Measurements from ENCODE around the gene ELL2. TPM values are rescaled to one million over a fixed set of nuclear protein-coding genes. Genes with fewer than 3 reads are reported as not detected.

Gene ELL2
- polyA plus RNA-seq, 2 donors: 29.1 to 39.6 TPM

DNA sequence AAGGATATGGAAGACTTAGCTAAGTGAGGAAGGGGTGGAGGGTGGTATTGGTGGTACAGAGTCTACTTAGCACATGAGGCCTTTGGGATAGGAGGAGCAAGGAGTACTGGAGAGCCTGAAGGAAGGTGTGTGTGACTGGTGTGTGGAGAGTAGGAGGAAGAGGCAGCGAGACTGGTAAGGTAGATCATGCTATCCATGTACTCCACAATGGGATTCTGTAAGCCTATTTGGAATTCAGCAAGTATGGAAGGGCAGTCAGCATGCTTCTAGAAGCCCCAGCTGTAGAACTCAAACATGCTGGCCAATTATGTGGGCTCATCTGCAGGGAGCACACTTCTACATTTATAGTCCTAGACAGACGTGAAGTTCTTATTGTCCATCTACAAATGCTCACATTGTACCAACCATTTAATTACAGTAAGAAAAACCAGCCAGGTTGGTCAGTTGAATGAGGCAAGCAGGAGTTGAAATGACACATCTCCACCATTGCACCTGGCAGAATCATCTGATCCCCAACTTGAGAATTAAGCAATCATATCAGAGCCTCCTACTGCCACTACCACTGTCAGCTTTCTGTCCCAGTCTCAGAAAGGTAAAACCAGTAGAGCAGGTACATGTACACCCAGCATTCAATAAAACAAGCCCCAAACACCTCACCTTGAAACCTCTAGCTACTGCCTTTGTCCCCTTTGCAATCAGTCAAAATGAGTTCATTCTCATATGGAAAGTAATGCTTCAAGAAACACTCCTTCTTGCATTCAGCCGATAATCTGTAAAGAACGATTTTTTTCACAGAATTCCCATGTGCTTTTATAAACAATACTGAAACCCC is 78.2 kb downstream of the ELL2 start:
- Histone ChIP-seq H3K27me3 (ENCODE audit: control insufficient read depth in 1 of 2, insufficient read depth in 2 of 2, low read length in 2 of 2) (no peaks in the 10 kb centered on the region), H3K27ac (ENCODE audit: low read depth in 2 of 2, low read length in 1 of 2) (peak overlapping the region; percentile 68 to 86), H3K4me1 (ENCODE audit: control insufficient read depth in 2 of 2, insufficient read depth in 2 of 2, low read length in 1 of 2) (peaks cover 0 to 14% of the 10 kb centered on the region in 2 donors), H3K9me3 (ENCODE audit: control insufficient read depth in 2 of 2, insufficient read depth in 1 of 2, low read depth in 1 of 2, low read length in 1 of 2) (no peaks in the 10 kb centered on the region), H3K4me3 (ENCODE audit: low read depth in 1 of 2, low read length in 2 of 2) (peak overlapping the region in 1 of 2 donors; percentile 22), H3K36me3 (ENCODE audit: control insufficient read depth in 2 of 2, insufficient read depth in 2 of 2, low read length in 1 of 2) (peaks cover 2 to 3% of the 10 kb centered on the region in 2 donors)
- 66 to 68% methylated on average over 4 of the region's 4 CpGs for WGBS, 2 donors

DNA sequence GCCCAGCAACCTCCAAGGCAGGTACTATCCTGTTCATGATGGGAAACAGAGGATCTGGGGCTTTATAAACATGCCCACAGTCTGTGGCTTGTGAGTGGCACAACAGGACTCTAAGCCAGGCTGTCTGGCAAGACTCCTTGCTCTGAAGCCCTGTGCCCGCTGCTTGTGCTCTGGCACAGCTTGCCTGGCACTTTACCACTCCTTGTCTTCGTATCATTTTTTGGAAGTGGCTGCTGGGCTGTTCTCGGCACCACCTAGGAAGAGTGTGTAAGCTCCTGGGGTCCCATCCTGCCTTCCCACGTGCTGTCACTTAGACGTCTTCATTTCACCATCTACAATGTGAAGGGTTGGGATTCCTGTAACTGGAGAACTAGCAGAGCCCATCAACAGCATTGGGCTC is 79.8 kb downstream of the ELL2 start:
- Histone ChIP-seq H3K27me3 (ENCODE audit: control insufficient read depth in 1 of 2, insufficient read depth in 2 of 2, low read length in 2 of 2) (no peaks in the 10 kb centered on the region), H3K27ac (ENCODE audit: low read depth in 2 of 2, low read length in 1 of 2) (peak overlapping the region in 1 of 2 donors; percentile 55), H3K4me1 (ENCODE audit: control insufficient read depth in 2 of 2, insufficient read depth in 2 of 2, low read length in 1 of 2) (peaks cover 0 to 15% of the 10 kb centered on the region in 2 donors), H3K4me3 (ENCODE audit: low read depth in 1 of 2, low read length in 2 of 2) (no peak overlapping the region), H3K36me3 (ENCODE audit: control insufficient read depth in 2 of 2, insufficient read depth in 2 of 2, low read length in 1 of 2) (peaks cover 0 to 3% of the 10 kb centered on the region in 2 donors), H3K9me3 (ENCODE audit: control insufficient read depth in 2 of 2, insufficient read depth in 1 of 2, low read depth in 1 of 2, low read length in 1 of 2) (no peaks in the 10 kb centered on the region)
- 52 to 55% methylated on average over 5 of the region's 5 CpGs for WGBS, 2 donors

DNA sequence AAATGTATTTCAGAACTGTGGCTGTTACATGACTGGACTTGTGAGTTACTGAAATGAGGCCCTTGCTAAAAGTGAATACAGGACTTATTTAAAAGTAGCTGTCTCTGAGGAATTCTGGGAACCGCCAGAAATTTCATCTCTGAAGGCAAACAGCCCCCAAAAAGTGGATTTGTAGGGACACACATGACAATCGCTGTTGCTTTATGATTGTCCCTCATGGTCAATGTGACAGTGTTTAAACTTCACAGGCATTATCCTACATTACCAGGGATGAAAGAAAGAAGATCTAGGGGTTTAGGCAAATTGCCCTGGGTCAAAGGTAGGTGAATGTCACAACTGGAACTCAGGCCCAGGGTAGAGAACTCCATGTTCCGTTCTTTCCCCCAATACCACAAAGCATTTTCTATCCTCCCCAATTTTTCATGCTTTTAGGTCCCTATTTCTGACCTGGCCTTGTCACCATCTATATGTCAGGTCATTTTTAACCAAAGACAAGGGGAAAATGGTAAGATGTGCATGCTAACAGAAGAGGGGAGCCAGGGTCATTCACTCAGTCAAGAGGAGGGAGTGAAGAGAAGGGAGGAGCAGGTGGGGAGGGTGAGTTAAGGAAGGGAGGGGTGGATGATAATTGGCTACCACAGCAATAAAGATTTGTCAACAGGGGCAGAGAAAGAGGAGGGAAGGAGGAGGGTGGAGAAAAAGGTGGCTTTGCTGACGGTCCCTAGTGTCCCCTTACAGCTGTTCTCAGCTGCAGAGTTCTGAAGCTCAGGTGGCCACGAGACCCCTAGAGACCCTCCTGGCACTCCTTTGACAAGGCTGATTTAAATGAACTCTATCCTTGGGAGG is 81.3 kb downstream of the ELL2 start:
- H3K4me1 ChIP-seq (ENCODE audit: control insufficient read depth in 2 of 2, insufficient read depth in 2 of 2, low read length in 1 of 2): peaks cover 0 to 15% of the 10 kb centered on the region in 2 donors
- 76 to 82% methylated on average over 5 of the region's 5 CpGs for WGBS, 2 donors

DNA sequence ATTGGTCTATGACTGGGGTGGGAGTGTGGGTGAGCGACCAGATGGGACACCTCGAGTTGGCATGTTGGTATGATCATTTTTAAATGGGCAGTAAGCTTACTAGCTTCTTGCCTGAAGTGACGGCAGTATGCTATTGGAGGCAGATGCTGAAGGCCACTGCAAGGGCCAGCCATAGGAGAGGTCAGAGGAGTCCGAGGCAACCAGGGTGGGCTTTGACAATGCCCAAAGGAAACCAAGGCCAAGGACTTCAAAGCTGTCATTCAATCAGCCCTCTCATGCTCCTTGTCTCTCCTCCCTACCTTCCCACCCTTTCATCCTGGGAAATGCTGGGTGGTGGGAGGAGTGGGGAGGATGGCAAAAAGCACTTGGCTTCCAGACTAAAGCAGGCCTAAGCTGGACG is 82.0 kb downstream of the ELL2 start:
- no peaks in the 10 kb centered on the region for H3K9me3 ChIP-seq (ENCODE audit: control insufficient read depth in 2 of 2, insufficient read depth in 1 of 2, low read depth in 1 of 2, low read length in 1 of 2)
- H3K27ac ChIP-seq (ENCODE audit: low read depth in 2 of 2, low read length in 1 of 2): no peak overlapping the region
- no peak overlapping the region for H3K4me3 ChIP-seq (ENCODE audit: low read depth in 1 of 2, low read length in 2 of 2)
- no peaks in the 10 kb centered on the region for H3K27me3 ChIP-seq (ENCODE audit: control insufficient read depth in 1 of 2, insufficient read depth in 2 of 2, low read length in 2 of 2)
- H3K36me3 ChIP-seq (ENCODE audit: control insufficient read depth in 2 of 2, insufficient read depth in 2 of 2, low read length in 1 of 2): no peaks in the 10 kb centered on the region
- WGBS, 2 donors: 83 to 86% methylated on average over 5 of the region's 5 CpGs
- peaks cover 0 to 15% of the 10 kb centered on the region in 2 donors for H3K4me1 ChIP-seq (ENCODE audit: control insufficient read depth in 2 of 2, insufficient read depth in 2 of 2, low read length in 1 of 2)

More for the DNA sequence above, 81.3 kb downstream of the ELL2 start:
- Histone ChIP-seq H3K9me3 (ENCODE audit: control insufficient read depth in 2 of 2, insufficient read depth in 1 of 2, low read depth in 1 of 2, low read length in 1 of 2) (no peaks in the 10 kb centered on the region), H3K4me3 (ENCODE audit: low read depth in 1 of 2, low read length in 2 of 2) (no peak overlapping the region), H3K36me3 (ENCODE audit: control insufficient read depth in 2 of 2, insufficient read depth in 2 of 2, low read length in 1 of 2) (no peaks in the 10 kb centered on the region), H3K27me3 (ENCODE audit: control insufficient read depth in 1 of 2, insufficient read depth in 2 of 2, low read length in 2 of 2) (no peaks in the 10 kb centered on the region), H3K27ac (ENCODE audit: low read depth in 2 of 2, low read length in 1 of 2) (no peak overlapping the region)

DNA sequence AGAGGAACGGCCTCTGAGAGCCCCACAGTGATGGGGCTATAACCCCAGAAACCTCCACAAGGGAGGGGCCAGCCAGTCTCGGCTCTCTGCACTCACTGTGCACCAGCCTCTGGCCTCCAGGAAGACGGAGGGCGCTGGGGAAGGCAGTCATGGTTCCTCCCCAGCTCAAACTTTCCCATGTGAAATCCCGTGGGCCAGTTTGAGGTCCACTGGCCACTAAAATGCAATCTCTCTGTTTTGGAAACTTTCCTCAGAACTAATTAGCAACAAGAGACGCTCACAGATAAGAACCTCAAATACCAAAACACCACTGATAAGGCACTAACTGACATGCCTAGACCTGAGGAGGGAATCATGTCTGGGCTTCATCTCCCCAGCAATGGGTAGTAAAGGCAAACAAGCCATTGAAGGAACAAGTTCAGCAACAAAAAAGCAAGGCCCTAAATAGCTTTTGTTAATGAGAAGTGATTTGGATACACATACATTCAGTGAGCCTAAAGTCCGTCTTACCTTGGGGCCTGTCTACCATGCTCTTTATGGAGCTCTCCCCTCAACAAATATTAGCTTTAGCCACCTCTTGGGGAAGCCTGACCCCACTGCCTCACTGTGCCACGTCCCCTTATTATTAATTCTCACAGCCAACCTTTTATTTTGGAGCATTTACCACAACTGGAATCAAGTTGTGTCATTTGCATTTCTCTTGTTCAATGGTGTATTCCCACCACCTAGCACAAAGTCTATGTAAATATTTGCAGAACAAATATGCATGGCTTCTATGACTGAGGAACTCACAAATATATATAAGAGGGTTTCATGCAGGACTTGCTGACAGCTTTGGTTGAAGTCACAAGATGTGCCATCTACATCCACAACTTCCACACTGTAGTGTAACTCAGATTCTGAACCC is 83.0 kb downstream of the ELL2 start:
- WGBS, 2 donors: 68% methylated on average over 8 of the region's 8 CpGs
- H3K4me3 ChIP-seq (ENCODE audit: low read depth in 1 of 2, low read length in 2 of 2): no peak overlapping the region
- no peak overlapping the region for H3K27ac ChIP-seq (ENCODE audit: low read depth in 2 of 2, low read length in 1 of 2)
- no peaks in the 10 kb centered on the region for H3K27me3 ChIP-seq (ENCODE audit: control insufficient read depth in 1 of 2, insufficient read depth in 2 of 2, low read length in 2 of 2)
- H3K36me3 ChIP-seq (ENCODE audit: control insufficient read depth in 2 of 2, insufficient read depth in 2 of 2, low read length in 1 of 2): no peaks in the 10 kb centered on the region
- no peaks in the 10 kb centered on the region for H3K9me3 ChIP-seq (ENCODE audit: control insufficient read depth in 2 of 2, insufficient read depth in 1 of 2, low read depth in 1 of 2, low read length in 1 of 2)
- H3K4me1 ChIP-seq (ENCODE audit: control insufficient read depth in 2 of 2, insufficient read depth in 2 of 2, low read length in 1 of 2): peaks cover 0 to 15% of the 10 kb centered on the region in 2 donors

DNA sequence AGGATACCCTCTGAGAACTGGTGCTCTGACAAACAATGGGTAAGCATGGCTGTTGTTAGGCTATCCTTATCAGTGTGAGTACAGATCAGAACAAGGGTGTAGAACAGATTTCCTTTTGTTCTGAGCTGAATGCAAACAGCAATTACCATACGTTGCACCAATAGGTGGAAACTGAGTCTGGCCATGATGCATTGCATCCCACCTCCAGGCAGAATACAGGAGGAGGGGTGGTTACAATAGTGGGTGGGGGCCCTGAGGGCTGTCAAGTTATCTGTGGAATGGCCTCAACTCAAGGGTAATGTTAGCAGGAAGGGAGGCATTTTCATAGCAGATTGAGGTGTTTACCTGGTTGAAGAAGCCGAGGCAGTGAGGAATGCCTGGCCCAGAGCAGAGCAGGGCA is 84.9 kb downstream of the ELL2 start:
- Histone ChIP-seq H3K27ac (ENCODE audit: low read depth in 2 of 2, low read length in 1 of 2) (no peak overlapping the region), H3K27me3 (ENCODE audit: control insufficient read depth in 1 of 2, insufficient read depth in 2 of 2, low read length in 2 of 2) (no peaks in the 10 kb centered on the region), H3K4me1 (ENCODE audit: control insufficient read depth in 2 of 2, insufficient read depth in 2 of 2, low read length in 1 of 2) (peaks cover 0 to 9% of the 10 kb centered on the region in 2 donors), H3K36me3 (ENCODE audit: control insufficient read depth in 2 of 2, insufficient read depth in 2 of 2, low read length in 1 of 2) (no peaks in the 10 kb centered on the region), H3K9me3 (ENCODE audit: control insufficient read depth in 2 of 2, insufficient read depth in 1 of 2, low read depth in 1 of 2, low read length in 1 of 2) (no peaks in the 10 kb centered on the region), H3K4me3 (ENCODE audit: low read depth in 1 of 2, low read length in 2 of 2) (no peak overlapping the region)
- 81 to 89% methylated on average over 2 of the region's 2 CpGs for WGBS, 2 donors

DNA sequence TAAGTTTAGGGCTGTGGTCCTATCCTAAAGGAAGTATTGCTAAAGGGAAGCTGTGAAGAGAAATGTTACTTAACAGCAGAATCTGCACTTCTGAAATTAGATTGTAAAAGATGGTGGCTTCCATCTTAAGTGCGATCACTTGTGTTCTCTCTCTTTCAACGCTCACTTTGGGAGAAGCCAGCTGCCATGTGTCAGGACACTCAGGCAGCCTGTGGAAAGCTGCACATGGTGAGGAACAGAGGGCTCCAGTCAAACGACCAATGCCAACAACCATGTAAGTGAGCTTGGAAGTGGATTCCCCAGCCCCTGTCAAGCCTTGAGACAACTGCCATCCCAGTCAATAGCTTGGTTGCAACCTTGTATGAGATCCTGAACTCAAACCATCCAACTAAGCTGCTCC is 87.4 kb downstream of the ELL2 start:
- Histone ChIP-seq H3K4me1 (ENCODE audit: control insufficient read depth in 2 of 2, insufficient read depth in 2 of 2, low read length in 1 of 2) (peaks cover 0 to 3% of the 10 kb centered on the region in 2 donors), H3K36me3 (ENCODE audit: control insufficient read depth in 2 of 2, insufficient read depth in 2 of 2, low read length in 1 of 2) (no peaks in the 10 kb centered on the region), H3K27me3 (ENCODE audit: control insufficient read depth in 1 of 2, insufficient read depth in 2 of 2, low read length in 2 of 2) (no peaks in the 10 kb centered on the region), H3K9me3 (ENCODE audit: control insufficient read depth in 2 of 2, insufficient read depth in 1 of 2, low read depth in 1 of 2, low read length in 1 of 2) (no peaks in the 10 kb centered on the region), H3K4me3 (ENCODE audit: low read depth in 1 of 2, low read length in 2 of 2) (no peak overlapping the region), H3K27ac (ENCODE audit: low read depth in 2 of 2, low read length in 1 of 2) (no peak overlapping the region)
- WGBS, 2 donors: 73 to 85% methylated on average over 3 of the region's 3 CpGs

DNA sequence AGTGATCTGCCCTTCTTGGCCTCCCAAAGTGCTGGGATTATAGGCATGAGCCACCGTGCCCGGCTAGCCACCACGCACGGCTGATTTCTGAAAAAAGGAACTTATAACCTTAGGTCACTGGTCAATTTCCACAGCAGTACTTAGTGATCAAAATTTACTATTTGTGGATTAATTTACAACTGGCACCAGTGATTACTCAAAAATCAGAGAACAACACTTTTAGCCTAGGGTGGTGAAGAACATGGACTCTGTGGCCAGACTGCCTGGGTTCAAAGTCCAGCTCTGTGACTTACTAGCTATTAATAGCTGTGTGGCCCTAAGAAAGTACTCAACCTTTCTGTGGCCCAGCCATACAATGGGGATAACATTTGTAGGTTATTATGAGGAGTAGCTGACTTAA is 88.3 kb downstream of the ELL2 start:
- Histone ChIP-seq H3K4me3 (ENCODE audit: low read depth in 1 of 2, low read length in 2 of 2) (no peak overlapping the region), H3K27me3 (ENCODE audit: control insufficient read depth in 1 of 2, insufficient read depth in 2 of 2, low read length in 2 of 2) (no peaks in the 10 kb centered on the region), H3K9me3 (ENCODE audit: control insufficient read depth in 2 of 2, insufficient read depth in 1 of 2, low read depth in 1 of 2, low read length in 1 of 2) (no peaks in the 10 kb centered on the region), H3K4me1 (ENCODE audit: control insufficient read depth in 2 of 2, insufficient read depth in 2 of 2, low read length in 1 of 2) (peaks cover 0 to under 1% of the 10 kb centered on the region in 2 donors), H3K27ac (ENCODE audit: low read depth in 2 of 2, low read length in 1 of 2) (no peak overlapping the region), H3K36me3 (ENCODE audit: control insufficient read depth in 2 of 2, insufficient read depth in 2 of 2, low read length in 1 of 2) (no peaks in the 10 kb centered on the region)
- WGBS, 2 donors: 89 to 96% methylated on average over 4 of the region's 4 CpGs

Data from esophagus (tissue), 2 donors.